WTC11 (cell line): Measurements from ENCODE around the gene SLC46A2.

Experiments
- ATF2 ChIP-seq: sonication (generic); formaldehyde crosslinking; IDR thresholded peaks from 2 replicates; pipeline ENCODE4 v1.8.1; 2022; ENCODE audit warnings: low read depth, missing genetic modification reagents, borderline replicate concordance
- CREB1 ChIP-seq: sonication (generic); formaldehyde crosslinking; IDR thresholded peaks from 2 replicates; pipeline ENCODE4 v1.8.0; 2023; ENCODE audit warnings: mild to moderate bottlenecking, missing genetic modification reagents
- CTCF ChIP-seq: fragments of 200-600 bp; IDR thresholded peaks from 2 replicates; pipeline ENCODE4 v1.8.0; 2022; ENCODE audit warnings: antibody characterized with exemption
- E2F1 ChIP-seq: sonication (generic); formaldehyde crosslinking; IDR thresholded peaks from 2 replicates; pipeline ENCODE4 v1.8.0; 2022; ENCODE audit warnings: mild to moderate bottlenecking, missing genetic modification reagents
- ESRRA ChIP-seq: sonication (generic); formaldehyde crosslinking; IDR thresholded peaks from 2 replicates; pipeline ENCODE4 v1.8.1; 2022; ENCODE audit warnings: mild to moderate bottlenecking, missing genetic modification reagents, borderline replicate concordance
- MAX ChIP-seq: sonication (generic); formaldehyde crosslinking; IDR thresholded peaks from 2 replicates; pipeline ENCODE4 v1.8.0; 2022; ENCODE audit warnings: mild to moderate bottlenecking, missing genetic modification reagents
- PRDM15 ChIP-seq: sonication (generic); formaldehyde crosslinking; IDR thresholded peaks from 2 replicates; pipeline ENCODE4 v1.8.0; 2022; ENCODE audit warnings: missing genetic modification reagents
- RORB ChIP-seq: fragments of 250-450 bp; sonication (Bioruptor Pico); IDR thresholded peaks from 2 replicates; pipeline ENCODE4 v1.9.0; 2021; ENCODE audit warnings: mild to moderate bottlenecking
- SP1 ChIP-seq: sonication (generic); formaldehyde crosslinking; conservative IDR thresholded peaks from 2 replicates; pipeline ENCODE4 v1.8.1; 2022; ENCODE audit warnings: missing genetic modification reagents
- ZNF263 ChIP-seq: sonication (generic); formaldehyde crosslinking; IDR thresholded peaks from 2 replicates; pipeline ENCODE4 v1.8.1; 2022; ENCODE audit warnings: low read depth, mild to moderate bottlenecking, moderate library complexity, missing genetic modification reagents
- ZNF423 ChIP-seq: fragments of 250-450 bp; sonication (Bioruptor Pico); IDR thresholded peaks from 2 replicates; pipeline ENCODE4 v2.1.2; 2022; ENCODE audit warnings: mild to moderate bottlenecking, moderate library complexity
- TF ChIP-seq, protein P1 (sequence below): sonication (generic); formaldehyde crosslinking; IDR thresholded peaks from 2 replicates; pipeline ENCODE4 v1.8.0; 2022; ENCODE audit warnings: mild to moderate bottlenecking, missing genetic modification reagents
- TF ChIP-seq, protein P2 (sequence below): sonication (generic); formaldehyde crosslinking; IDR thresholded peaks from 2 replicates; pipeline ENCODE4 v1.8.1; 2023; ENCODE audit warnings: mild to moderate bottlenecking, moderate library complexity, missing genetic modification reagents

GRCh38 chr9:112873773-112874405 lies 16.8 kb downstream of the SLC46A2 start:
- no peak for TF ChIP-seq CTCF
- TF ChIP-seq SP1: no peak
- TF ChIP-seq PRDM15 (CRISPR knock-in tag): no peak
- no peak for TF ChIP-seq ZNF263 (CRISPR knock-in tag)
- no peak for TF ChIP-seq ATF2 (CRISPR knock-in tag)
- TF ChIP-seq MAX (CRISPR knock-in tag): no peak
- TF ChIP-seq, protein P1, sequence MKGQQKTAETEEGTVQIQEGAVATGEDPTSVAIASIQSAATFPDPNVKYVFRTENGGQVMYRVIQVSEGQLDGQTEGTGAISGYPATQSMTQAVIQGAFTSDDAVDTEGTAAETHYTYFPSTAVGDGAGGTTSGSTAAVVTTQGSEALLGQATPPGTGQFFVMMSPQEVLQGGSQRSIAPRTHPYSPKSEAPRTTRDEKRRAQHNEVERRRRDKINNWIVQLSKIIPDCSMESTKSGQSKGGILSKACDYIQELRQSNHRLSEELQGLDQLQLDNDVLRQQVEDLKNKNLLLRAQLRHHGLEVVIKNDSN (CRISPR knock-in tag): no peak
- TF ChIP-seq RORB (CRISPR knock-in tag): no peak
- TF ChIP-seq E2F1 (CRISPR knock-in tag): no peak
- TF ChIP-seq CREB1 (CRISPR knock-in tag): no peak
- no peak for TF ChIP-seq ZNF423 (CRISPR knock-in tag)
- TF ChIP-seq, protein P2, sequence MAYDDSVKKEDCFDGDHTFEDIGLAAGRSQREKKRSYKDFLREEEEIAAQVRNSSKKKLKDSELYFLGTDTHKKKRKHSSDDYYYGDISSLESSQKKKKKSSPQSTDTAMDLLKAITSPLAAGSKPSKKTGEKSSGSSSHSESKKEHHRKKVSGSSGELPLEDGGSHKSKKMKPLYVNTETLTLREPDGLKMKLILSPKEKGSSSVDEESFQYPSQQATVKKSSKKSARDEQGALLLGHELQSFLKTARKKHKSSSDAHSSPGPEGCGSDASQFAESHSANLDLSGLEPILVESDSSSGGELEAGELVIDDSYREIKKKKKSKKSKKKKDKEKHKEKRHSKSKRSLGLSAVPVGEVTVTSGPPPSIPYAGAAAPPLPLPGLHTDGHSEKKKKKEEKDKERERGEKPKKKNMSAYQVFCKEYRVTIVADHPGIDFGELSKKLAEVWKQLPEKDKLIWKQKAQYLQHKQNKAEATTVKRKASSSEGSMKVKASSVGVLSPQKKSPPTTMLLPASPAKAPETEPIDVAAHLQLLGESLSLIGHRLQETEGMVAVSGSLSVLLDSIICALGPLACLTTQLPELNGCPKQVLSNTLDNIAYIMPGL: no peak
- TF ChIP-seq ESRRA (CRISPR knock-in tag): no peak
